CD4-positive, alpha-beta T cell treated with Interleukin-17A for 1 hour (primary cell): Measurements from ENCODE around the gene KDM2A.

Source experiments
- DNase-seq: peaks from one replicate; pipeline ENCODE4 v3.0.0-alpha.2; 2020

Gene KDM2A

GRCh38 chr11:67262731-67263675 lies 143.9 kb downstream of the KDM2A start:
- peak; percentile 77 for DNase-seq

GRCh38 chr11:67264260-67264659 lies 145.2 kb downstream of the KDM2A start:
- DNase-seq = no peak

- no peak for DNase-seq
Measured at GRCh38 chr11:67264877-67265632, 146.0 kb downstream of the KDM2A start.

GRCh38 chr11:67265633-67266448 lies 146.8 kb downstream of the KDM2A start:
- DNase-seq = peak; percentile 78

GRCh38 chr11:67266449-67267187 lies 147.6 kb downstream of the KDM2A start, which contains the start of gene GRK2:
GRK2 (plus strand) TSS chr11:67266473; CDS start chr11:67266700, 227 bp downstream.
- peak; percentile 53 for DNase-seq

- peak; percentile 53 for DNase-seq
Measured at GRCh38 chr11:67267188-67268080, 148.4 kb downstream of the KDM2A start.

GRCh38 chr11:67268081-67268961 lies 149.3 kb downstream of the KDM2A start:
- peak; percentile 73 for DNase-seq

GRCh38 chr11:67268962-67269268 lies 149.9 kb downstream of the KDM2A start:
- no peak for DNase-seq

GRCh38 chr11:67269401-67270255 lies 150.6 kb downstream of the KDM2A start:
- DNase-seq = peak; percentile 42

- peak; percentile 34 for DNase-seq
Measured at GRCh38 chr11:67270256-67271204, 151.5 kb downstream of the KDM2A start.

GRCh38 chr11:67271205-67271540 lies 152.1 kb downstream of the KDM2A start:
- no peak for DNase-seq

GRCh38 chr11:67271541-67272284 lies 152.7 kb downstream of the KDM2A start:
- DNase-seq = peak; percentile 67

- DNase-seq = no peak
Measured at GRCh38 chr11:67272327-67273259, 153.5 kb downstream of the KDM2A start.

- no peak for DNase-seq
Measured at GRCh38 chr11:67273260-67273990, 154.4 kb downstream of the KDM2A start.
